Measurements from ENCODE around the gene PAXX.

PAXX gene

GRCh38 chr9:136981588-136982231, 10.5 kb upstream of the PAXX start:
- no peak for TF ChIP-seq CTCF (IDR thresholded peaks at IDR 0.05)

GRCh38 chr9:136982232-136983051, 9.8 kb upstream of the PAXX start, which contains the start of gene LCNL1:
LCNL1 (plus strand) TSS chr9:136982993; CDS start chr9:136983587, 594 bp downstream.
- H3K4me1 Mint-ChIP-seq, result peaks cover 15% of the 10 kb centered on the region

More at GRCh38 chr9:136981588-136982231, 10.5 kb upstream of the PAXX start:
- H3K27ac Mint-ChIP-seq, result no peak overlapping the region
- H3K36me3 Mint-ChIP-seq (ENCODE audit: low read depth), result no peaks in the 10 kb centered on the region
- no peak overlapping the region for H3K4me3 Mint-ChIP-seq
- peaks cover 22% of the 10 kb centered on the region for H3K27me3 Mint-ChIP-seq (ENCODE audit: low read depth, poor library complexity)
- peaks cover 15% of the 10 kb centered on the region for H3K4me1 Mint-ChIP-seq
- H3K9me3 Mint-ChIP-seq, result no peaks in the 10 kb centered on the region
- DNase-seq, result peak; percentile 7

GRCh38 chr9:136983167-136983566, 9.1 kb upstream of the PAXX start:
- no peak overlapping the region for H3K4me3 Mint-ChIP-seq
- H3K36me3 Mint-ChIP-seq (ENCODE audit: low read depth), result no peaks in the 10 kb centered on the region
- no peaks in the 10 kb centered on the region for H3K9me3 Mint-ChIP-seq
- H3K27ac Mint-ChIP-seq, result no peak overlapping the region
- peaks cover 20% of the 10 kb centered on the region for H3K4me1 Mint-ChIP-seq
- DNase-seq, result no peak
- TF ChIP-seq CTCF (IDR thresholded peaks at IDR 0.05), result no peak
- H3K27me3 Mint-ChIP-seq (ENCODE audit: low read depth, poor library complexity), result peaks cover 23% of the 10 kb centered on the region

More at GRCh38 chr9:136982232-136983051, 9.8 kb upstream of the PAXX start, which contains the start of gene LCNL1:
- Mint-ChIP-seq H3K36me3 (ENCODE audit: low read depth) (no peaks in the 10 kb centered on the region), H3K27me3 (ENCODE audit: low read depth, poor library complexity) (peaks cover 21% of the 10 kb centered on the region), H3K9me3 (no peaks in the 10 kb centered on the region), H3K4me3 (no peak within 1 kb of the TSS), H3K27ac (no peak within 1 kb of the TSS)
- TF ChIP-seq CTCF (IDR thresholded peaks at IDR 0.05), result no peak
- DNase-seq, result no peak

GRCh38 chr9:136983656-136984314, 8.4 kb upstream of the PAXX start:
- no peak for DNase-seq
- no peak for TF ChIP-seq CTCF (IDR thresholded peaks at IDR 0.05)
- H3K36me3 Mint-ChIP-seq (ENCODE audit: low read depth), result no peaks in the 10 kb centered on the region
- H3K9me3 Mint-ChIP-seq, result no peaks in the 10 kb centered on the region
- H3K27me3 Mint-ChIP-seq (ENCODE audit: low read depth, poor library complexity), result peaks cover 27% of the 10 kb centered on the region
- peaks cover 24% of the 10 kb centered on the region for H3K4me1 Mint-ChIP-seq
- H3K27ac Mint-ChIP-seq, result no peak overlapping the region
- H3K4me3 Mint-ChIP-seq, result peak overlapping the region; percentile 0

GRCh38 chr9:136984464-136985026, 7.7 kb upstream of the PAXX start:
- Mint-ChIP-seq H3K9me3 (no peaks in the 10 kb centered on the region), H3K4me1 (peaks cover 32% of the 10 kb centered on the region), H3K36me3 (ENCODE audit: low read depth) (no peaks in the 10 kb centered on the region), H3K27ac (no peak overlapping the region), H3K4me3 (no peak overlapping the region), H3K27me3 (ENCODE audit: low read depth, poor library complexity) (peaks cover 29% of the 10 kb centered on the region)
- DNase-seq, result no peak
- no peak for TF ChIP-seq CTCF (IDR thresholded peaks at IDR 0.05)
